KOPT-K1 (cell line): ENCODE measurements around the gene NAA38.

Experiments used
- H3K27ac ChIP-seq: fragments of 200-600 bp; sonication (generic); 2 replicates; pipeline ENCODE4 v1.5.1; 2016; ENCODE audit warnings: antibody characterized with exemption, mild to moderate bottlenecking, low read depth, low read length; ENCODE audit not compliant: poor library complexity, severe bottlenecking
- H3K36me3 ChIP-seq: fragments of 200-600 bp; sonication (generic); 2 replicates; pipeline ENCODE4 v1.5.1; 2017; ENCODE audit warnings: antibody characterized with exemption, mild to moderate bottlenecking, low read length, moderate library complexity; ENCODE audit not compliant: insufficient read depth
- H3K9me3 ChIP-seq: fragments of 200-600 bp; sonication (generic); 2 replicates; pipeline ENCODE4 v1.5.1; 2017; ENCODE audit warnings: antibody characterized with exemption, low read length, mild to moderate bottlenecking; ENCODE audit not compliant: insufficient read depth, poor library complexity, severe bottlenecking

Gene NAA38

GRCh38 chr17:7850701-7851437 lies 6.5 kb downstream of the NAA38 start:
- peaks cover 80% of the 10 kb centered on the region for H3K36me3 ChIP-seq
- no peak overlapping the region for H3K27ac ChIP-seq
- H3K9me3 ChIP-seq: no peaks in the 10 kb centered on the region

- Histone ChIP-seq H3K27ac (no peak overlapping the region), H3K36me3 (peaks cover 82% of the 10 kb centered on the region), H3K9me3 (no peaks in the 10 kb centered on the region)
These were observed 7.4 kb downstream of the NAA38 start for GRCh38 chr17:7849751-7850504.

GRCh38 chr17:7849130-7849750 lies 8.1 kb downstream of the NAA38 start:
- peaks cover 82% of the 10 kb centered on the region for H3K36me3 ChIP-seq
- H3K9me3 ChIP-seq: no peaks in the 10 kb centered on the region
- no peak overlapping the region for H3K27ac ChIP-seq

- H3K27ac ChIP-seq: no peak overlapping the region
- H3K36me3 ChIP-seq: peaks cover 78% of the 10 kb centered on the region
- no peaks in the 10 kb centered on the region for H3K9me3 ChIP-seq
These were observed 8.6 kb downstream of the NAA38 start for GRCh38 chr17:7848739-7849129.

GRCh38 chr17:7848131-7848579 lies 9.2 kb downstream of the NAA38 start:
- H3K9me3 ChIP-seq: no peaks in the 10 kb centered on the region
- H3K36me3 ChIP-seq: peaks cover 75% of the 10 kb centered on the region
- H3K27ac ChIP-seq: no peak overlapping the region

- Histone ChIP-seq H3K36me3 (peaks cover 63% of the 10 kb centered on the region), H3K27ac (no peak overlapping the region), H3K9me3 (no peaks in the 10 kb centered on the region)
These were observed 10.3 kb downstream of the NAA38 start for GRCh38 chr17:7846765-7847661.

- H3K36me3 ChIP-seq: peaks cover 58% of the 10 kb centered on the region
These were observed 11.2 kb downstream of the NAA38 start for GRCh38 chr17:7846063-7846735.

GRCh38 chr17:7845359-7846062 lies 11.8 kb downstream of the NAA38 start:
- H3K36me3 ChIP-seq: peaks cover 56% of the 10 kb centered on the region
- peak overlapping the region; percentile 64 for H3K27ac ChIP-seq
- H3K9me3 ChIP-seq: no peaks in the 10 kb centered on the region

More at GRCh38 chr17:7846063-7846735, 11.2 kb downstream of the NAA38 start:
- Histone ChIP-seq H3K27ac (no peak overlapping the region), H3K9me3 (no peaks in the 10 kb centered on the region)

- Histone ChIP-seq H3K36me3 (peaks cover 47% of the 10 kb centered on the region), H3K27ac (peak overlapping the region; percentile 64)
These were observed 12.8 kb downstream of the NAA38 start for GRCh38 chr17:7844292-7845154.

GRCh38 chr17:7843536-7844291 lies 13.6 kb downstream of the NAA38 start:
- H3K27ac ChIP-seq: peak overlapping the region; percentile 64
- H3K9me3 ChIP-seq: no peaks in the 10 kb centered on the region
- peaks cover 40% of the 10 kb centered on the region for H3K36me3 ChIP-seq

More at GRCh38 chr17:7844292-7845154, 12.8 kb downstream of the NAA38 start:
- no peaks in the 10 kb centered on the region for H3K9me3 ChIP-seq

- Histone ChIP-seq H3K9me3 (no peaks in the 10 kb centered on the region), H3K36me3 (peaks cover 35% of the 10 kb centered on the region), H3K27ac (peak overlapping the region; percentile 64)
These were observed 14.2 kb downstream of the NAA38 start for GRCh38 chr17:7843257-7843535.

- Histone ChIP-seq H3K36me3 (peaks cover 31% of the 10 kb centered on the region), H3K27ac (peak overlapping the region; percentile 64), H3K9me3 (no peaks in the 10 kb centered on the region)
These were observed 14.7 kb downstream of the NAA38 start for GRCh38 chr17:7842380-7843256.
